ENCODE data around the gene MRPL52.

GRCh38 chr14:22781301-22781991 is 48.2 kb upstream of the MRPL52 start:
- no peak for TF ChIP-seq POLR2A (IDR thresholded peaks at IDR 0.05)
- TF ChIP-seq, protein P1, sequence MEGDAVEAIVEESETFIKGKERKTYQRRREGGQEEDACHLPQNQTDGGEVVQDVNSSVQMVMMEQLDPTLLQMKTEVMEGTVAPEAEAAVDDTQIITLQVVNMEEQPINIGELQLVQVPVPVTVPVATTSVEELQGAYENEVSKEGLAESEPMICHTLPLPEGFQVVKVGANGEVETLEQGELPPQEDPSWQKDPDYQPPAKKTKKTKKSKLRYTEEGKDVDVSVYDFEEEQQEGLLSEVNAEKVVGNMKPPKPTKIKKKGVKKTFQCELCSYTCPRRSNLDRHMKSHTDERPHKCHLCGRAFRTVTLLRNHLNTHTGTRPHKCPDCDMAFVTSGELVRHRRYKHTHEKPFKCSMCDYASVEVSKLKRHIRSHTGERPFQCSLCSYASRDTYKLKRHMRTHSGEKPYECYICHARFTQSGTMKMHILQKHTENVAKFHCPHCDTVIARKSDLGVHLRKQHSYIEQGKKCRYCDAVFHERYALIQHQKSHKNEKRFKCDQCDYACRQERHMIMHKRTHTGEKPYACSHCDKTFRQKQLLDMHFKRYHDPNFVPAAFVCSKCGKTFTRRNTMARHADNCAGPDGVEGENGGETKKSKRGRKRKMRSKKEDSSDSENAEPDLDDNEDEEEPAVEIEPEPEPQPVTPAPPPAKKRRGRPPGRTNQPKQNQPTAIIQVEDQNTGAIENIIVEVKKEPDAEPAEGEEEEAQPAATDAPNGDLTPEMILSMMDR (IDR thresholded peaks at IDR 0.05) = no peak
- no peak for TF ChIP-seq POLR2AphosphoS5 (IDR thresholded peaks at IDR 0.05)
